ENCODE results near the gene SOX6. TPM values are rescaled to one million over a fixed set of nuclear protein-coding genes. Genes with fewer than 3 reads are reported as not detected.

The SOX6 gene
- total and polyA plus RNA-seq, 2 experiments from 2014 or later = 0.03 to 0.66 TPM

GRCh38 chr11:16179676-16180075, 176.7 kb downstream of the SOX6 start:
- Histone ChIP-seq H3K9me2 (ENCODE audit: insufficient read depth) (no peaks in the 10 kb centered on the region), H3K27ac (ENCODE audit: low read depth) (no peak overlapping the region), H3K4me3 (no peak overlapping the region), H4K20me1 (replicated peaks; ENCODE audit: insufficient read depth) (no peaks in the 10 kb centered on the region), H3K4me2 (peak overlapping the region; percentile 46), H3F3A (replicated peaks; ENCODE audit: low read depth) (no peaks in the 10 kb centered on the region), H3K27me3 (ENCODE audit: insufficient read depth) (no peaks in the 10 kb centered on the region), H3K36me3 (ENCODE audit: insufficient read depth) (no peaks in the 10 kb centered on the region), H3K79me2 (replicated peaks; ENCODE audit: insufficient read depth) (no peaks in the 10 kb centered on the region), H2AFZ (no peak overlapping the region), H3K4me1 (ENCODE audit: insufficient read depth) (peaks cover 52% of the 10 kb centered on the region)
- Mint-ChIP-seq H3K36me3 (ENCODE audit: low read depth) (no peaks in the 10 kb centered on the region), H3K27me3 (ENCODE audit: insufficient read depth, low read depth, poor library complexity) (peaks cover 5% of the 10 kb centered on the region), H3K9me3 (no peaks in the 10 kb centered on the region), H3K4me3 (peak overlapping the region; percentile 5; the same call in 1 of the 3 replicates), H3K27ac (peak overlapping the region; percentile 71), H3K4me1 (peaks cover 56% of the 10 kb centered on the region)
- DNase-seq (ENCODE audit: low spot score) = no peak
- TF ChIP-seq EZH2 (IDR thresholded peaks at IDR 0.05; ENCODE audit: low read depth, unreplicated experiment) (no peak), ZNF114 (CRISPR knock-in tag; IDR thresholded peaks at IDR 0.05) (no peak), CTCF (conservative IDR thresholded peaks at IDR 0.05; ENCODE audit: low read depth in 2 of 2) (no peak), EZH2phosphoT487 (IDR thresholded peaks at IDR 0.05; ENCODE audit: unreplicated experiment) (no peak), JUNB (IDR thresholded peaks at IDR 0.05; ENCODE audit: unreplicated experiment) (no peak), ETS1 (IDR thresholded peaks at IDR 0.05) (no peak), REST (IDR thresholded peaks at IDR 0.05; ENCODE audit: unreplicated experiment) (no peak), NANOG (IDR thresholded peaks at IDR 0.05; ENCODE audit: borderline replicate concordance) (no peak), CREB1 (CRISPR knock-in tag; IDR thresholded peaks at IDR 0.05; ENCODE audit: low read depth) (no peak), ZNF462 (CRISPR knock-in tag; IDR thresholded peaks at IDR 0.05) (no peak), STAT1 (IDR thresholded peaks at IDR 0.05; ENCODE audit: unreplicated experiment) (no peak), POLR2AphosphoS5 (IDR thresholded peaks at IDR 0.05; ENCODE audit: low read depth) (no peak), ZNF331 (CRISPR knock-in tag; IDR thresholded peaks at IDR 0.05; ENCODE audit: low read depth) (no peak)
- ATAC-seq = no peak

All from GM23338 (cell line).